Ramos (cell line): ENCODE data around the gene GRB10.

ENCODE experiments used
- in situ Hi-C: fragments of 300-500 bp; cut with MboI; formaldehyde crosslinking; loops from one replicate; pipeline ENCODE4 v1.14.3; 2022; ENCODE audit warnings: low sequenced_read_pairs; ENCODE audit not compliant: unreplicated experiment

The GRB10 gene

DNA sequence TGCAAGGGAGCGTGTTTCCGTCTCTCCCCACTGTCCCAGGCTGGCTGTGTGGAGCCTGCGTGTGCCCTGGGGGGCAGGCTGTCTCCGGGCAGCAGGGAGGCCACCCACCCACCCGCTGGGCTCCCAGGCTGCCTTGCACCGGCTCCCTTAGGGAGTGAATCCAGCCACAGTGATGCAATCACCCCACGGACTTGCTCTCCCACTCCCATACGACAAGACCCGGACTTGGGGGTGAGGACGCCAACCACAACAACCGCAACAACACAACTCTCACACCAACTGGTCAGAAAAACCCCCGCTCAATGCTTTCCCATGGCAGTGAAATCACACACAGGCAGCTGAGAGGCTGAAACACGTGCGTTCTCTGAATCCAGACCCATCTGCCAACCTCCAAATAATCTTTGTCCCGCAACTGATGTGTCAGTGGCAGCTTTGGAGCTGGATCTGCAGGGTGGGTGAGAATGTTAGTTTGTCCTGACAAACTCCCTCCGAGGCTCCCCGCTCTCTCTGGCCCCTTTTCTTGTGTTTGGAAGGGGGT, 154.8 kb downstream of the GRB10 start:
- in situ Hi-C loops = no loop called here

DNA sequence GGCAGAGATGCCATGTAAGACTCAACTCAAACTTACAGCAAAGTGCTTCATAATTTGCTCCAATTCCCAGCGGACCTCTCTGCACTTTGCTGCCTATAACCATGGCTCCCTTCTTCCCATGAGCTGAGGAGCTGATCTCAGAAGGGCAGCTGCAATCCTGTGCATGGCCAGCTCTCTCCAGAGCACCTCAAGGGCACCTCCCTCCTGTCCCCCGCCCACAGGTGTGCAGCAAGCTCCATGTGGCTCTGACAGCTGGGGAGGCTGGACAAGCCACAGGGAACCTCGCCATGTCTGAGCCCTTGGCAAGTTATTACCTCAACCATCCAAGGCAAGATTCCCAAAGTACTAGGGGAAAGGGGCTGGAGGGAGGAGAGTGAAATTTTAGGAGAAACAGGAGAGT, 156.4 kb downstream of the GRB10 start:
- in situ Hi-C loops = no loop called here

DNA sequence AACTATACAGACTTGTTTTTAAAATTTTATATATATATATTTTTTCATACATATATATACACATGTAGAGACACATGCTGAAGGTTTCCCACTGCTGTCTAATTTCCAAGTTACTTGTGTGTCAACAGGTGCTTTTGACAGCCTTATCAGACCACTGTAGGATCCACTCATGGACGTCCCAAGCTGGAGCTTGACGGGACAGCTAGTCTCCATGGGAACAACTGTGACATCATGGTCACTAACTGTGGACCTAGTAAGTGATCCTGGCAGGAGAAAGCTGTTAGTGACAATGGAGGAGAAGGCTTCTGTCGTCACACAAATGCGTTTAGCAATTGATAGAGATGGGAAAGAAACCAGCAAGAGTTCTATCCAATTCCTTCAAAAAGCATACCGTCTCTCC, 157.3 kb downstream of the GRB10 start:
- in situ Hi-C loops = no loop called here

DNA sequence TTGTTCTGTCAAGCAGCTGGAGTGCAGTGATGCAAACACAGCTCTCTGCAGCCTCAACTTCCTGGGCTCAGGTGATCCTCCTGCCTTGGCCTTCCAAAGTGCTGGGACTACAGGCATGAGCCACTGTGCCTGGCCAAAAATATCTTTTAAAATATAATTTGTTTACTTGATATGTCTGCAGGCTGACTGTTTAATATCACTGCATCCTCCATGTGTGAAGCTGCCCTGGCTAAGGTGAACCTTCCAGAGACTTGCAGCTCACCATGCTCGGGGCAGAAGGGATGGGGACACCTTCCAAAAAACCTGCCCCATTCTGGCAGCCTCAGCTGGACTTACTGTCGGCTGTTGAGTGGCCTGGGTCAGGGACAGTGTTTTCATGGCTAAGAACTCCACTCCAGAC, 159.9 kb downstream of the GRB10 start:
- in situ Hi-C loops = no loop called here

DNA sequence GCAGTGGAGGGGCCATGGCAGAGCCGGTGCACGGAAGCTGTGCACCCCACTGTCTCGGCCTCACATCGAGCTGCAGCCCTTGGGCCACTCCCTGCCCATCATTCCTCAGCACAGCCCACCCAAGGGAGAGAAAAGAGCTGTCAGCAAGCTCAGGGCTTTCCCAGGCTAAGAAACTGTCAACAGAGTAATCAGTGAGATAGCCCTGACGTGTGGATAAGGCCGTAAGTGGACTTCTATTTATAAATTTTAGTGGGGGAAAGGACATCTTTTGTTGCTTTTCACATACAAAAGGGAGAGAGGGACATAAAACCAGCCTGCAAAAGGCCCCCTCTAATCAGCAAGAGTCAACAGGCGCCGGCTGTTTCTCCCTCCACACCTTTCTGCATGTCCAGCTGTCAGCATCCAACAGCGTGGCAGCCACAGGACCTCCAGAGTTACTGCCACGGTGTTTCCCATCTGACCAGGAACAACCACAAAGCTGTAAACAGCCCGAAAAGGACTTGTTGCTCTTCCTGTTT, 160.7 kb downstream of the GRB10 start:
- in situ Hi-C loops = no loop called here

DNA sequence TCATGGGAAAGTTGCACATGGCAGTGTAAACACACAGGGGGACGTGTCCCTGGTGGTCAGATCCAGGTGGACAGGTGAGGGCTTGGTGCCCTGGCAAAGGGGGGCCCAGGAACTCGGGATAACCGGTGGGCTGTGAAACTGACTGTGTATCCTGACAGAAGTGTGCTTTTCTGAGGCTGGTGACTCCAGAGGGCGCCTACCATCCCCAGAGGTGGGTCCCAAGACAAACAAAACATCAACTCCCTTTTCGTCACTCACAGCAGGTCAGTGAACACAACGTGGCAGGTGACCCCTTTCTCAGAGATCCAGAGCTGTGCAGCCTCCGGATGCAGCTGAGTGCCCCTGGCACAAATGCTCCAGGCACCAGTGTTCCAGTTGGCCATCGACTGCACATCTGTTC, 161.5 kb downstream of the GRB10 start:
- in situ Hi-C loops = no loop called here

DNA sequence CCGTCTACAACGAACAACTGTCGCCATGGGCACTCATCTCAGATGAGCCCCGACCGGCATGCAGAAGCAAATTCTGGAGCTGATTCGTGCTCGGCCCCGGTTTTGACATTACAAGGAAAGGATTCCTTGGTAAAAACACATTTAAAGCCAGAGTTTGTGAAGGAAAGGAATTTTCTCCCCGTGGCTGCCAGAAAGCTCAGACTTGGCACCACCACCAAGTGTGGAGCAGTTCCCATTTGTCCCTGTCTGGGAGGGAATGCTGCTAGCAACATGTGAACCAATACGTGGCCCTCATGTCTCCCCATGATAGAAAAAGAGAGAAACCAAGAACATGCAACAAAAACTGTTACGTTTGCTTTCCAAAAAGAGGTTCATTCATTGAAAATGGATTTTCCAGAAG, 162.3 kb downstream of the GRB10 start:
- in situ Hi-C loops = no loop called here

DNA sequence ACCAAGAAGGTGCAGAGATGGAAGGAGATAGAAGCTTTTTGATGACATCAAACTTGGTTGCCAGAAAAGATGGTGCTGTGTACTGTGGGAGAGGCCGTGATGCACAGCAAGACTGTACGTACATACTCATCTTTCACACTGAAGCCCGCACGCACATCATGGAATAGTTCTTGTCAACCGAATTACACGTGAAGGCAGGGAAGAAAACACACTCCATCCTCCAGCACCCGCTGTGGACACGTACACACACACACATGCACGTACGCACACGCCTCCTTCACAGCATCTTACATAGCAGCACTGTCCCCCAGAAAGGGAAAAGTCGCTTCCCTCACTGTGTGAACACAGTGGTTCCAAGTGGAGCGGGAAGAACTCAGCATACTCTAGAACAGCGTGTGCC, 163.0 kb downstream of the GRB10 start:
- in situ Hi-C loops = no loop called here

DNA sequence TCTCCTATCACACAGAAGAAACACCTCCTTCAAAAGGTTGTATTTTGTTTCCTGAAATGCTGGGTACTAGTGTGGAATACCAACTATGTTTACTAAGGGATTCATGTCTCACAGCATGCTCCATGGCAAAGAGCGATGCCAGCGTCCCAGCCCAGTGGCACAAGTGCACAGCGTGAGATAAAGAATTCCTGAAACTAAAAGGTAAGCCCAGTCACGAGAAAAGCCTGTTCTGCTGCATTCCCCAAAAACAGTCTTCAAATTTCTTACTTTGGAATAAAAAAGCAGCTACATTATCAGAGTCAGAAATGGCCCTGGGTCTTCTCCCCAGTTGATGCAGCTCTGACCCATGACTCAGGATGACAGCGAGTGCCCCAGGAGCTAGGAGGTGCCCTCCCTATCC, 164.4 kb downstream of the GRB10 start:
- in situ Hi-C loops = no loop called here

DNA sequence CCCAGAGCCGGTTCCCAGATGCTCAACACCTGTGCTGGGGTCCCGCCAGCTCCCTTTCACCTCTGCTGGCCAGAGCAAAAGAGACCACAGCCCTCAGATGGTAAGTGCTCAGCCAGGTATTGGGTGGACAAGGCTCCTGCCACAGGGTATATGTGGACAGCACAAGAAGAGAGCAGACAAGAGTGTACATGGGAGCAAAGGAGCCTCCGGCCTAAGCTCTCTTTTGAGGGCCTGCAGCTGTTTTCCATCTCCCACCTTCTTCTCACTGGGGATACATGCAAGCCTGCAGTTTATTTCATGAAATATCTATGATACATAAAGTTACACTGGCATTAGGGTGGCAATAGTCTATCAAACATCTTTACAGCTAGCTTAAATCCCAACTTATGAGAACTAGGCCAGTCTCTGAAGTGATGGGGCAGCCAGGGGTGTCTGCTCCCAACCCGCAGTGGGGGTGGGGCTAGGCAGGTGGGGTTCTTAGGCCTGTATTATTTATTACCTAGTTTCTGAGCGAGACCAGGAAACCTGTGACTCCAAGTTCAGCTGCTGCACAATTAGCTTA, 167.1 kb downstream of the GRB10 start:
- in situ Hi-C loops = no loop called here

DNA sequence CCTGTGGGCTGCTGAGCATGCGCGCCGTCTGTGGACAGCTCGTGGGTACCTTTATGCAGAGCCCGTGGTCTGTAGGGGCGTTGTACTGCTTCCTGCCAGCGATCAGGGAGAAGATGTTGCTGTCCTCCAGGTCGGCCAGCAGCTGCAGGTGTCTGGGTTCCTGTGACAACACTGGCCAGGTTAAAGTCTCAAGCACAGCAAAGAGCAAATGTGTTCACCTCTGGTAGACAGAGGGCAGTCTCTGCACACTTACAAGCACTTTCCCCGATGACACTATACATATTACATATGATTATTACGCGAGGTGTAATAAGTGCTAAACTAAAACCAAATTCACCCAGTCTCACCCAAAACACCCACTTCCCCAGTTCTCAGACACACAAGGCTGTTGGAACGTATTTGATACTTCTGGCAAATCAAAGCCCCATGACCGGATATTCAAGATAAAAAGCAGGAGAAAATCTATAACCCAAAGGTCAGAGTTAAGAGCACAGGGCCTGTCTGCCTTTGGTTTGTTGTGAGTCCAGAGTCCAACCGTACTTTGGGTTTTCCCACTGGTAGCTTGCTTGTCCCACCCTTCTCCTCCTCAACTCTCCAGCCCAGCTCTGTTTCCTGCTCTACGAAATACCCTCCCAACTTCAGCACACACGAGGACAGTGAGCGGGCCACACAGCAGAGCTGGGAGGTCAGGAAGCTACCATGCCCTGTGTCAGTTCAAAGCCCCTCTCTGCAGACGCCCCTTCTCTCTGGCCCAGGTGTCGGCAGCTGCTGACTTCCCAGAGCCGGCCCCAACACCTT, 167.8 kb downstream of the GRB10 start:
- in situ Hi-C loops = no loop called here

DNA sequence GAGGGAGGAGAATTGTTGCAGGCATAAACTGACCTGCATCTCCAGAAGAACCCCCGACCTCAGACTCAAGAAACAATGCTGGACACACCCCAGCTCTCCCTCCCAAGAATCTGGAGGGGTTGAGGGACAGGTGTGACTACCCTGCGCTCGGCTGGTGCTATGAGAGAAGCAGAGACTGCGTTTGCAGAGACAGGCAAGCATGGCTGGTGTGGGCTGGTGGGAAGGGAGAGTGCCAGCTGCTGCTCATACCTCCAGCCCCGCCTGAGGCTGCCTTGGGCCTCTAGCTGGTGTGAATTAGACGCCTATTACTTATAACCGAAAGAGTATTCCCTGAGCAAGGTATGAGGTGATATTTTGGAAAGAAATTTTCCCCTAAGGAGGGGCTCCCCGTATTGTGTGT, 169.2 kb downstream of the GRB10 start:
- in situ Hi-C loops = no loop called here

DNA sequence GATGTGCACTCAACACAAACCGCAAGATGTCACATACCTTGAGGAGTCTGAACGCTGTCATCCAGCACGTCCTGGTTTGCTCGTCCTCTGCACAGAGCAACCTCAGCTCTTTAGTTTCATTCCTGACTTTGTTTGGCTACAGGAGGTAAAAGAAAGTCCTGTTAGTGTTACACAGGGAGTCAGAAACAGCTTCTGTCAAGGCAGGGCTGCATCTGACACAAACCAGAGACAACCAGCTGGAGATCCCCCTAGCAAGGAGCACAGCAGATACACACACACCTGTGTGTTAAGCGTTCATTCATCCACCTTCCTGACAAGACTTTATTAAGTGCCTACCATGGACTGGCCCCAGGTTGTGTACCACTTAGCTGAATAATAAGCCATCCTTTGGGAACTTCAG, 170.0 kb downstream of the GRB10 start:
- in situ Hi-C loops = no loop called here

DNA sequence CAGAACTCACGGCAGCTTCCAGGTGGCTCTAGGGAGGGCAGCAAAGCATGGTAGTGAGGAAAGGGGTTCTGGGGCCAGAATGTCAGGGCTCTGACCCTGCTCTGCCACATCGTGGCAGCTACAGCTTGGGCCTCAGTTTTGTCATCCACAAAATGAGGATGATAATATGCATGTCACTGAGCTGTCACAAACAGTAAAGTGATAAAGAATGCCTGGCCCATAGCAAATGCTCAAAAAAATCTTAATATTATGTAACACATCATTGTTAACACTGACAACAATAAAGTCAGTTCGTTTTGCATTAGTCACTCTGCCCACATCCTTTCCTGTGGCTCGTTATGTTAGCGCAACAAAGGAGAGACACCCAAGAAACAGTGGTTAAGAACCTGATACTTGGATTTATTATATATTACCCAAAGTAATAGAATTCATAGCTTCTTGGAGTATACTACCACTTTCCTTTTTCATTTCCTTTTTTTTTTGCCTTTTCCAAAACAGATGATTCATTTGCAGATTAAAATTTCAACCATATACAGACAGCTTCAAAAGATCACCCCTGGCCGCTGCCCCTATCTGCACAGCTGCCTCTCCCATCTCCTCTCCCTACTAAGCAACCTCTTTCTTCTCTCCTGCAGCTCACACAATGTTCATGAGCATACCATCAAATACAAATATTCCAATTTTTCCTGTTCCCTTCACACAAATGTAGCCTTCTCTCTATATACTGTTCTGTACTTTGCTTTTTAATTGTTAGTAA, 172.0 kb downstream of the GRB10 start:
- in situ Hi-C loops = no loop called here

DNA sequence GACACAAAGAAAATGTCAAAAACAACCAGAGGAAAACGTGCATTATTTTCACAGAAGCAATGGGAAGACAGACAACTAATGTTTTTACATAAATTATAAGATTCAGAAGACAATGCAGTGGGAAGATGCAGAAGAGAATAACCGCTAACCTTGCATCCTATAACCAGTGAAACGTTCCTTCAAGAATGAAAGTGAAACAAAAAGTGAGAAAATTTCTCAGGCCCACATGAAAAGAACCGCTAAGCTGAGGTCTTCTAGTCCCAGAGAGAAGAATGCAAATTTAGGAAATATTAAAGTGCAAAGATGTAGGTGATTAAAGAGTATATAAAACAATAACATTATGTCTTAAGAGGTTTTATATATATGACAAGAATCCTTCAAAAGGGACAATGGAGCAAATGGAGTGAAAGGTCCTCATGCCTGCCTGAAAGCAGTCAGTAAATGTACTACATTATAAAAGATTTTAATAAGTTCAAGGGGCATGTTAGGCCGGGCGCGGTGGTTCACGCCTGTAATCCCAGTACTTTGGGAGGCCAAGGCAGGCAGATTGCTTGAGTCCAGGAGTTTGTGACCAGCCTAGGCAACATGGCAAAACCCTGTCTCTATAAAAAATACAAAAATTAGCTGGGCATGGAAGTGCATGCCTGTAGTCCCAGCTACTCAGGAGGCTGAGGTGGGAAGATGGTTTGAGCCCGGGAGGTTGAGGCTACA, 174.3 kb downstream of the GRB10 start:
- in situ Hi-C loops = no loop called here

DNA sequence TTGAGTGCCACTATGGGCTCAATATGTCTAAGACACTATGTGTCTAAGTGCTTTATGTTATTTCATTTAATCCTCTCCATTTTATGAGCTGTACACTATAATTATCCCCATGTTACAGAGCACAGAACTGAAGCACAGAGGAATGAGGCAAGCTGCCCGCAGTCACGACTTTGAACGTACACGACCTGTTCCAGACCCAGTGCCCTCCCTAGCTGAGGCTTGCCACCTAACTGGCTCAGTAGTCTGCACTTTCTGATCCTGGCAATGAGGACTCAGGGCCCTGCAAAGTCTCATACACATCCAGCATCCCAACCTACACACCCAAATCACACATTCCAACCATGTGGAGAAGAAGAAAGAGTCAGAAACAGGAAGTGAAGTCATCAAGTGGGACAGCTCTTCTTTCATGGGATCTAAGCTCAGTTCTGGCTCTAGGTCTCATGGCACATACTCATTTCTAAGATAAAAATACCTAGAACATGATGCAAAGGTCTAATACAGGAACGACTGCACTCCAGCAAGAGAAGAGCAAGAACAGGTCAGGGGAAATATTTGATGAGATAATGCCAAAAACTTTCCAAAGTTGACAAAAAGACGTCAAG, 175.1 kb downstream of the GRB10 start:
- in situ Hi-C loops = no loop called here

DNA sequence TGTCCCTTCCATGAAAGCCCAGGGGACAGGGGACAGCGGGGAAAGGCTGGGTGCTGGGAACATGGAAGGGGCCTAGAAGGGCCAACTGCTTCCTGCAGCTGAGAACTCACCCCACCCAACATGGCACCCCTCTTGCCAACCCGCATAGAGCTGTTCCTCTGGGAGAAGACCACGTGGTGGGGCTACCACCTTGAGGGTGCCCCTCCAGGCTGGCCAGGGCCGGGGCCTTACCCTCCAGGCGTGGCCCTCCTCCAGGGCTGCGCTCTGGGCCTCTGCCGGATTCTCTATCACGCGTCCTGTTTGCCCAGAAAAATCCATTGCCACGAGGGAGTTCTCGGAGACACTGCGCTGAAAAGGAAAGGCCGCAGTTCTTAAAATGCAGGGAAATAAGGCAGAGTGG, 177.6 kb downstream of the GRB10 start:
- in situ Hi-C loops = no loop called here

DNA sequence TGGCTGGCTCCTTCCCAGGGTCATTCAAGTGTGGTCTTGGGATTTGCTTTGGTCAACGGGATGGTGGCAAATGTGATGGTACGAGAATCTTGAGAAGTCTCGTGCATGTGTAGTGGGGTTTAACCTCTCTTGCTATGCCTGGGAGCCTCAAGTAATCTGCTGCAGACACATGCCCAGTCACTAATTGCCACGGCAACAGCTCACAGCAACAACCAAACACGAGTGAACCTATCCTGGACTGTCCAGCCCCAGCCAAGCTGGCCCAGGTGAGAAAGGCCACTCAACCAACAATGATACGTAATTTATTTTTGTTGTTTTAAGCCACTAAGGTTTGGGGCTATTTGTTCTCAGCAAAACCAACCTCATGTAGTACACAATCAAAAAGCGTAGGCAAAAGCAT, 179.4 kb downstream of the GRB10 start:
- in situ Hi-C loops = no loop called here

DNA sequence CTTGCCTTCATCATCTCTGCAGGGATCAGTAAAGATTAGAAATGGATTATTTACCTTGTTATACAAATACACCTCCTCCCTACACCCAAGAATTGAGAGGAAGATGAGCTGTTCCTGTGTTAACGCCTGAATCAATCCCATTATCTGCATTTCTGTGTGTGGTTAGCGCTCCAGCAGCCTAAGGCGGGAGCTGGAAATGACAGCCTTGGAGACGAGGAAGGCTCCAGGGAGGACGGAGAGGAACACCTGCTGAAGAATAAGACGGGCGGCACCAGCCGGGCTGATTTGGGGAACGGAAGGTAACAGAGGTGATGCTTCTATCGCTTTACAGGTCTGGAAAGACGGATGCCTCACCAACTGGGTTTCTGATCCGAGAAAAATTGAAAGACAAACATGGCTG, 183.3 kb downstream of the GRB10 start:
- in situ Hi-C loops = no loop called here
